ENCODE measurements around the gene TADA3. TPM values are rescaled to one million over a fixed set of nuclear protein-coding genes. Genes with fewer than 3 reads are reported as not detected.

Gene TADA3
- total and polyA plus RNA-seq, 3 donors from 2014 or later: 94.6 to 123 (median 123) TPM

- 72 to 84% methylated on average over 3 of the region's 3 CpGs for WGBS, 2 donors
These were observed 10.2 kb downstream of the TADA3 start for GRCh38 chr3:9781978-9782603.

GRCh38 chr3:9781551-9781950 is 10.7 kb downstream of the TADA3 start:
- WGBS, 2 donors: 50 to 67% methylated on average over 1 of the region's 1 CpG
- TF ChIP-seq POLR2A (IDR thresholded peaks at IDR 0.05): no peak
- no peak for TF ChIP-seq CTCF (IDR thresholded peaks at IDR 0.05)
- H3K36me3 ChIP-seq (ENCODE audit: low read depth, missing control alignments): no peaks in the 10 kb centered on the region
- H3K27ac ChIP-seq: no peak overlapping the region
- H3K4me1 ChIP-seq: peaks cover 29% of the 10 kb centered on the region
- no peak overlapping the region for H3K4me3 ChIP-seq
- DNase-seq: no peak
- intact Hi-C loops (cut with DNase I; ENCODE audit: low total_unique reads): no loop called here
- H3K27me3 ChIP-seq: no peaks in the 10 kb centered on the region
- no peaks in the 10 kb centered on the region for H3K9me3 ChIP-seq

More at GRCh38 chr3:9781978-9782603, 10.2 kb downstream of the TADA3 start:
- Histone ChIP-seq H3K4me1 (peaks cover 29% of the 10 kb centered on the region), H3K27ac (no peak overlapping the region), H3K9me3 (no peaks in the 10 kb centered on the region), H3K36me3 (ENCODE audit: low read depth, missing control alignments) (no peaks in the 10 kb centered on the region), H3K4me3 (no peak overlapping the region), H3K27me3 (no peaks in the 10 kb centered on the region)
- no peak for TF ChIP-seq POLR2A (IDR thresholded peaks at IDR 0.05)
- TF ChIP-seq CTCF (IDR thresholded peaks at IDR 0.05): no peak
- no peak for DNase-seq
- intact Hi-C loops (cut with DNase I; ENCODE audit: low total_unique reads): no loop called here

- no peaks in the 10 kb centered on the region for H3K27me3 ChIP-seq
- H3K4me1 ChIP-seq: peaks cover 32% of the 10 kb centered on the region
- WGBS, 2 donors: 84 to 91% methylated on average over 4 of the region's 4 CpGs
- intact Hi-C loops (cut with DNase I; ENCODE audit: low total_unique reads): no loop called here
- no peak overlapping the region for H3K4me3 ChIP-seq
- TF ChIP-seq CTCF (IDR thresholded peaks at IDR 0.05) (no peak), POLR2A (IDR thresholded peaks at IDR 0.05) (no peak)
- H3K36me3 ChIP-seq (ENCODE audit: low read depth, missing control alignments): no peaks in the 10 kb centered on the region
- H3K9me3 ChIP-seq: no peaks in the 10 kb centered on the region
- no peak overlapping the region for H3K27ac ChIP-seq
- no peak for DNase-seq
These were observed 11.4 kb downstream of the TADA3 start for GRCh38 chr3:9780910-9781309.

- 81 to 95% methylated on average over 10 of the region's 10 CpGs for WGBS, 2 donors
- no peak for DNase-seq
- no peak overlapping the region for H3K4me3 ChIP-seq
- TF ChIP-seq CTCF (IDR thresholded peaks at IDR 0.05) (no peak), POLR2A (IDR thresholded peaks at IDR 0.05) (no peak)
- H3K27ac ChIP-seq: peak overlapping the region in 1 of 2 donors; percentile 10
- peaks cover 37% of the 10 kb centered on the region for H3K4me1 ChIP-seq
- H3K9me3 ChIP-seq: no peaks in the 10 kb centered on the region
- intact Hi-C loops (cut with DNase I; ENCODE audit: low total_unique reads): no loop called here
- H3K36me3 ChIP-seq (ENCODE audit: low read depth, missing control alignments): no peaks in the 10 kb centered on the region
- H3K27me3 ChIP-seq: no peaks in the 10 kb centered on the region
These were observed 11.8 kb downstream of the TADA3 start for GRCh38 chr3:9780458-9780812.
